Astrocyte (in vitro differentiated cells and primary cell): ENCODE data around the gene ATP2B2.

Source experiments
- CTCF ChIP-seq: IDR thresholded peaks from 2 replicates; pipeline ENCODE4 v1.5.1; 2011; ENCODE audit warnings: low read depth, mild to moderate bottlenecking, inconsistent platforms, low read length, moderate library complexity; ENCODE audit not compliant: insufficient read depth
- EZH2 ChIP-seq: IDR thresholded peaks from 2 replicates; pipeline ENCODE4 v1.6.1; 2012; ENCODE audit warnings: mild to moderate bottlenecking, low read length, inconsistent platforms; ENCODE audit not compliant: insufficient read depth

GRCh38 chr3:10444511-10444910 is 60.9 kb downstream of the ATP2B2 start:
- no peak for TF ChIP-seq CTCF
- no peak for TF ChIP-seq EZH2
